ENCODE results near the gene TTC38.

Gene TTC38

DNA sequence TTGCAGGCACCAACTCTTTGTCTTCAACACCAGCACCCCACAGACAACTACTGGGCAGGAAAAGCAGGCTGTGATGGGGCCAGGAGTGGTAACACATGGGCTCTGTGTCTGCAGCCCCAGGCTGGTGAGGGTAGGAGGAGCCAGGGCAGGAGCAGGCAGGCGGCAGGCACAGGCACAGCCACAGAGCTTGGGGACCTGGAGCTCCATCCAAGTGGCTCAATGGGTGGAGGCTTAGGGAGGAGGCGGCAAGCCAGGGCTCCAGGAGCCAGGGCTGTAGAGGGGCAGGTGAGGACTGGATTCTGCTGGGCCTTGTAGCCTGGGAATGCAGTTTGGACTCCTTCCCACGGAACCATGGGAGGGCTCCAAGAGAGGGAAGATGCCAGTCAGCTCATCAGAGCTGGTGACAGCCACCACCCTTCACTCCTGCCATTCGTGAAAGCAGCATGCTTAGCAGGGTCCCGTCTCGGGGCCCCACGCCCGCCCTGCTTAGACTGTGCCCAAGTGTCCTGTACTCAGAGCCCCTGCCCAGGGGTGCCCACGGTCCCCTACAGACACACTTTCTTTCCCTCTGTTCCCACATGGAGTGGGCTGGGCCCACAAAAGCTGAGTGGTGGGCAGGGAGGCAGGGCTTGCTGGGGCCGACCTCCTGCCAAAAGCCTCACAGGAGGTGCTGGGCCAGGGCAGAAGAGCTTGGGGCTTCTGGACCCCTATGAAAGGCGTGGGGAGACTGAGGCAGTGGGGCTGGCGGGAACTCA is 12.4 kb downstream of the TTC38 start:
- no peak for DNase-seq

DNA sequence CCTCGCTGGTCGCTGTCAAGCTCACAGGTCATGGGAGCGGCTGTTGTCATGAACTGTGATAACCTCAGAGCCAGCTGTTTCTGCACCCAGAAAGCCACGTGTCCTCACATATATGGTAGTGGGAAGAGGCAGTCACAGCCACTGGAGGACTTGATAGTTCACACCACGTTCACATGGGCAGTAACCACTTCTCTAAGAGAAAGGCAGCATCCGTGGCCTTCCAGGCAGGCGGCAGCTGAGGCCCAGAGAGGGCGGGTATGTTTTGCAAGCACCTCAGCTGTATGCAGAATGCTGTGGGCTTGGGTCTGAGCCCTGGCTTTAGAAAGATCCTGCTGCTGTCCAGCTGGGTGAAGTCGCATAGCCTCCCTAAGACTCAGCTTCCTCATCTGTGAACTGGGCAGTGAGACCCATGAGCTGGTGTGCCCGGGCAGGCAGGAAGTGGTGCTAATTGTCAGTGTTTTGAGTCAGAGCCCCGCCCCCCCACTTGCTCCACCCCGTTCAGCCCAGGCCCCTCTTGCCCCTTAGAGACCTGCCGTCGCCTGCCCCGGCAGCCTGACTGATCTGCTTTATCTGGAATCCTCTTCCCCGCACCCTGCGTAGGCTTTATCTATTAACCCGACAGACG is 13.3 kb downstream of the TTC38 start:
- no peak for DNase-seq

DNA sequence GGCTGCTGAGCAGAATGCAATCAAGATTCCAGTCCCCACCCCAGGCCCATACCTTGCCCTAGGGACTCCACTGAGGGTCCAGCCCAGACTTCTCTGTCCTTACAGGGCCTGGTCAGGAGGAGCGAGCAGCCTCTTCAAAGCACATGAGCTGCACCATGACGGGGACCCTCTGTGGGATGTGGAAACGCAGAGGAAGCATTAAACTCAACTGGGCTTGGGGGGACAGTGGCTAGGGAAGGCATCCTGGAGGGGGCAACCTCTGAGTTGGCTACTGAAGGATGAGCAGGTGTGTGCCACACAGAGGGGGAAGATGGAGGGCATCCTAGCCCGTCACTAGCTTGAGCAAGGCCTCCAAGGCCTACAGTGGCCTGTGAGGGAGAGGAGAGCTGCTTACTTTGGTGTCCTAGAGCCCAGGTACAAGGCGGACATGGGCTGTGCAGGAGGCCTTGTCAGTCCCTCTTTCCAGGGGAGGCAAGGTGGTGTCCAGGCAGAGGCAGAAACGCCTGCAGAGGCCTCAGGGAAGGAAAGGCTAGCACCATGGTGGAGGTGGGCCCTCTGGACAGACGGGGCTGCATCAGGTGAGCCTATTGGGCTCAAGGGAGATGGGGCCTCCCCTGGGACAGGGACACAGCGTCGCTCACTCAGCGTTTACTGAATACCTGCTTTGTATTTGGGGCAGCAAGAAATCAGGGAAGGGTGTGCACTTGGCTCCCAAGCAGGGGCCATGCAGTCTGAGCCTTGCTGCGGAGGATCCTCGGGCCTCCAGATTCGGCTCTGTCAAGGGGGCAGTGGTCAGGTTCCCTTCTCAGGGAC is 14.3 kb downstream of the TTC38 start:
- DNase-seq = no peak

DNA sequence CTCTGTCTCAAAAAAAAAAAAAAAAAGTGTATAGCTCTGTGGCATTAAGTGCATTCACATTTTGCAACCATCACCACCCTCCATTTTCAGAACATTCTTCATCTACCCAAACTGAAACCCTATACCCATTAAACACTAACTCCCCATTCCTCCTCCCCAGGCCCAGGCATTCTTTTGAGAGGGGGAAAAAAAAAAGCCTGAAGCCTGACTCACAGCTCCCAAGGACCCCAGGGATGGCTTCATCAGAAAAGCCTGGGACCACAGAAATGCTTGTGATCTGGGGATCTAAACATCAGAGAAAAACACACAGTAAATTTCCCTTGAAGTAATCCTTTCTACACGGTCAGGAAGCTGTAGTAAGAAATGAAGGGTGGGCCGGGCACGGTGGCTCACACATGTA is 18.2 kb downstream of the TTC38 start:
- DNase-seq = no peak

DNA sequence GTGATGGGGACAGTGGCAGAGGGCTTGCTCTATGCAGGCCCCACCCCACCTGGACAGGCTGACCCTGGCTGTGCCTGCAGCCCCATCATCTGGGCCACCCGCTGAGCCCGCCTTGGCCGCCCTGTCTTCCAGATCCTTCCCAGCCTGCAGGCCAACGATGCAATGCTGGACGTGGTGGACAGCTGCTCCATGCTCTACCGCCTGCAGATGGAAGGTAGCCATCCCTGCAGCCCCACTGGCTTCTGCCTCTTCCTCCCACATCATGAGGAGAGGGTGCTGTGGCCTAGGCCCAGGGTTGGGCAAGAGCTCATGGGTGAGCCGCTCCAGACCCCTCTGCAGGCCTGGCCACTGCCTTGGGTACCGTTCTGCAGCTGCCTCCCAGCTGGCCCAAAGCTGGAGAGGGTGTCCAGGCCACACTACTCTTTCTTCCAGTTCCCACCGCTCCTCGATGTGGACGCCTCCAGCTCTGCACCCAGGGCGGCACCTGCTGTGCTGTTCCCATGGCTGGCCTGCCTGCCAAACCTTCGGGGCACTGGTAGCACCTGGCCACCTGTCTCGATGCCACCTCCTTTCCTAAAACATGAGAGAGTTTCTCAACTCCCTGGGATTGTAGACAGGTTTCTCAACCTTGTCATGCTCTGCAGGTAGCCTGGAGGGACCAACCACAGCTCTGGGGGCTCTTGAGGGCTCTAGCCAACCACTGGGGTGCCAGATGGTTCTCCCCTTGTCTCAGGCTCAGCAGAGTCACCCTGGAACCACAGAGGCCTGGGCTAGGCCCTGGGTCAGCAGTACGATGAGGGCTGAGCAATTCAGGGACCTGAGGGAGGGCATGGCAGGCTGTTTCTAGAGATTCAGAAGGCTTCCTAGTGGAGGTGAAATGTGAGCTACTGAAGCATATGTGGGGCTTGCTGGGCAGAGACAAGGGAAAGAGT is 19.4 kb downstream of the TTC38 start:
- no peak for DNase-seq

DNA sequence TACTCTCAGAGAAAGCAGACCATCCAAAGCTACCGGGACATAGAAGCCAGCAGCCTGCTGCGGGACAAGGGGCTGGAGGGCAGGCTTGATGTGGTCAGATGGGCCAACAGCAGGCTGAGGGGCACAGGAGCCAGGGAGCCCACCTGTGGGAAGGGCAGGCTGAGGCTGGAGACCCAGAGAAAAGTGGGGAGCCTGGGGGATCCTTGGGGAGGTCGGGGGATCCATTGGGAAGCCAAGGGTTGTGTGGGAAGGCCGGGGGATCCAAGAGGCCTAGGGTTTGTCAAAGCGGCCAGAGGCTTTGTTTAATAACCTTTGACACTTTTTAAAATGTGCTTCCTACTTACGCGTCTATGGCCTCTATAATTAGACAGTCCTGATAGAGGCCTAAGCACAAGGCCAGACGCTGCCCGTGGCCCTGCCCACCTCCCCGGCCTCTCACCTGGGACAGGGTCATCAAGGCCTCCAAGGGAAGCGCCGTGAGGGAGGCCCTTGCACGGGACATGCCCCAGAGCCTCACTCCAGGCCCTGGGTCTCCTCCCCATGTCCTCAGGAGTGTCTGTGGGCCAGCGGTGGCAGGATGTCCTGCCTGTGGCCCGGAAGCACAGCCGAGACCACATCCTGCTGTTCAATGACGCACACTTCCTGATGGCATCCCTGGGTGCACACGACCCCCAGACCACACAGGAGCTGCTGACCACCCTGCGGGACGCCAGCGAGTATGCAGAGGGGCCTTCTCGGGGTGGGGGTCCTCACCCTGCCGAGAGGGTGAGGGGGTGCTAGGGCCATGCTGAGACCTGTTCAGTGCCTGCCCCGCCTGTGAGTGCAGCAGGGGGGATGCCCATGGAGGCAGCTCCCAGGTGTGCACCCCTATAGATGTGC is 20.3 kb downstream of the TTC38 start:
- no peak for DNase-seq

DNA sequence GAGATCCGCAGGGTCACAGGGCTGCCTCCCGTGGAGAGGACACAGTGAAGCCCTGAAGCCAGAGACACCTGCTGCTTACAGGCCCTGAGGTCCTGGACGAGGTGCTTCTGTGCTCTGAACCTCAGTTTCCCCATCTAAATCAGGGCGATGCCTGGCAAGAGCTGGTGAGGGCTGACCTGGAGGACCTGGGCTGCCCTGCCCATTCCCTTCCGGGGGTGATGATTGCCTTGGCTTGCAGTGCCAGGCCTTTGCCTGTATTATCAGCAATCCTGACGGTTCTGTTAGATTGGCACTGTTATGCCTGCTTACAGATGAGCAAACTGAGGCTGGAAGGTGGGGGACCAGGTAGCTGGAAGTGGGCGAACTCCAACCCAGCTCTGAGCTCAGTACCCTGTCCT is 21.0 kb downstream of the TTC38 start:
- DNase-seq = no peak

DNA sequence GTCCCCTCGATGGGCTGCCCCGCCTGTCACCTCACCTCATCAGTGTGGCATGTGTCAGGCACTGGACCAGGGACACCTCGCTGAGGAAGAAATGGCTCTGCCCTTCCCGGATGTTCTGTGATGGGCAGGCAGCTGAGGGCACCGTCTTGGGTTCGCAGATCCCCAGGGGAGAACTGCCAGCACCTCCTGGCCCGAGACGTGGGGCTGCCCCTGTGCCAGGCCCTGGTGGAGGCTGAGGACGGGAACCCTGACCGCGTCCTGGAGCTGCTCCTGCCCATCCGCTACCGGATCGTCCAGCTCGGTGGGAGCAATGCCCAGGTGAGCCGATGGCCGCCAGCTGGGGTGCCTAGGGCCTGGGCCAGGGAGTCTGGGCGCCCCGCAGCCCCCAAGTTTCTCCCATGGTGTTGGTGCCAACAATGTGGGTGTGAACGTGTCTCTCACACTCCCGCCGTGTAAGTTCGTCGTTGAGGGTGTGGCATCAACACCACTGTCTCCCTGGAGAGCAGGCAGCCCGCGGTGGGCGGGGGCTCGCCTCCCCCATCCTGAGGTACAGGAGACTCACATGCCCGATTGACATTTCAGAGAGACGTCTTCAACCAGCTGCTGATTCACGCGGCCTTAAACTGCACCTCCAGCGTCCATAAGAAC is 21.6 kb downstream of the TTC38 start:
- no peak for DNase-seq

DNA sequence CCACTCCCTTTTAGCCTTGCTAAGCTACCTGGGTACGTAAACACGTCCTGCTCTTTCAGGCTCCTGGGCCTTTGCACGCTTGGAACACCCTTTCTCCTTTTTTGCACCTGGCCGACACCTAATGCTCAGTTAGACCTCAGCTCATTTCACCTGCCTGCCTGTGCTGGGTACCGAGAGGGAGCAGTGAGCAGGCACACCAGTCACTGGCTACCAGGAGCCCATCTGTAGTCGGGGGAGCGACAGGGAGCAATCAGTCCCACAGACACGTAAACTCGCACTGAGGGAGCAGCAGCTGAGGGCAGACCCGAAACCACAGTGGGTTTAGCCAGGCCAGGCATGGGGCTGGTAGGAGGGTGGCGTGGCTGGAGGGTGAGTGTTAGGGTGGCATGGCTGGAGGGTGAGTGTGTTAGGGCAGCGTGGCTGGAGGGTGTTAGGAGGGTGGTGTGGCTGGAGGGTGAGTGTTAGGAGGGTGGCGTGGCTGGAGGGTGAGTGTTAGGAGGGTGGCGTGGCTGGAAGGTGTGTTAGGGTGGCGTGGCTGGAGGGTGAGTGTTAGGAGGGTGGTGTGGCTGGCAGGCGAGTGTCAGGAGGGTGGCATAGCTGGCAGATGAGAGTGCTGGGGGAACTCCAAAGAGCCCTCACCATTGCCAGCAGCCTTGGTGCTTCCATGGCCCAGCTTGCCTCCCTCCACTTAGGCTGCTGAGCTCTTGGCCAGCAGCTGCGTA is 22.5 kb downstream of the TTC38 start:
- DNase-seq = no peak

DNA sequence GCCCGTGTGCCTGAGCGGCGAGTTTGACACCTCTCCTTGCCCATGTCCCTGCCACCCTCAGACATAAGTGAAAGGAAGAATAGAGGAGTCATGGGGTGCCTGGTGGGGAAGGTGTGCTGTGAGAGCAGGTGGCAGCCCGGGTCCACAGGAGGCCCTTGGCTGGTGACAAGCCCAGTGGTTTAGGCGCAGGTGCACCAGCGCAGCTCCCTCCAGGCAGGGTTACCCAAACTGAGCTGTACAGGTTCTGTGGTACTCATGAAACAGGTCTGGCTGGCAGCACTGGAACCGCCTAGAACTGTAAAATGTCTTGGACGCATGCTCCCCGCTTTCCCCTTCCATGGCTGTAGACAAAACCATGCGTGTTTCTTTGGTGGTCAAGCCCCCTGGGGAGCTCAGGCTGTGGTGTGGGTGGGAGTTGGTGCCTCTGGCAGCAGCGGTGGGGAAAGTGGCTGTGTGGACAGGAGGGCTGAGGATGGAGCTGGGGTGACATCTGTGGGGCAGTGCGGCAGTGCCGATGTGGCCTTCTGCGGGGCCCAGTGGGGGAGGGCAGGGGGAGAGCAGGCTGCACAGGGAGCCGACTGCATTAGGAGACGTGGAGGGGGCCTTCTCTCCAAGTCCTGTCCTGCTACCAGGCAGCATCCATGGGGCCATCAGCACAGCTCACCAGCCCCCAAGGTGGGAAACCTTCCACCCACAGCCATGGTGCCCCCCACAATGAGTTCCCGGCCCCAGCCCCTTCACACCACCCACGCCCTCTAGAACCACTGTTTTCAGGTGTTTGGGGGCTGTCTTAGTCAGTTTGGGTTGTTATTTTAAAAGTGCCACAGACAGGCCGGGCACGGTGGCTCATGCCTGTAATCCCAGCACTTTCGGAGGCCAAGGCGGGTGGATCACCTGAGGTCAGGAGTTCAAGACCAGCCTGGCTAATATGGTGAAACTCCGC is 23.3 kb downstream of the TTC38 start:
- DNase-seq = no peak

DNA sequence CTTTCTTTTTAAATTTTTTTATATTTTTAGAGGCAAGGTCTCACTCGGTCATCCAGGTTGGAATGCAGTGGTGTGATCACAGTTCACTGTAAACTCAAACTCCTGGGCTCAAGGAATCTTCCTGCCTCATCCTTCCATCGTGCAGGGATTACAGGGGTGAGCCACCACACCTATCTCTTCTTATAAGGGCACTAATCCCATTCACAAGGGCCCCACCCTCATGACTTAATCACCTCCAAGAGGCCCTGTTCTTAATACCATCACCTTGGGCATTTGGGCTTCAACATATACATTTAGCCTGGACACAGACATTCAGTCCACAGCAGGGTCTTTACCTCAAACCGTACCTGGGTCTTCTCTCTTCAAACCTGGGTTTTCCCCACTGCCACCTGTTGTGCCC is 24.4 kb downstream of the TTC38 start:
- no peak for DNase-seq

DNA sequence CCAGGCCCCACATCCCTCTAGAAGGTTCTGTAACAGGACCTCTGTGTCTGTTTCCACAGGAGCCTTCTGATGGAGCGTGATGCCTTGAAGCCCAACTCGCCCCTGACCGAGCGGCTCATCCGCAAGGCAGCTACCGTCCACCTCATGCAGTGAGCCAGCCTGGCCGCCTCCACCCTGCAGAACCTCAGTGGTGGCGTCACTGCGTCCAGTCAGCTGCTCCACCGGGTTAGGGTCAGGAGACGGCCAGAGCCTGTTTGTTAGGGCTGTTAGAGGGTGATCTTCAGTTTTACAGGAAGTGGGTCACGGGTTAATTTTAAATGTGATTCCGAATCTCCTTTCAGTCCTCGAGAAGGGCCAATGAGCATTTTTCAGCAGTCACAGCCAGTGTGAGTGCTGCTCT is 24.9 kb downstream of the TTC38 start:
- DNase-seq = no peak

DNA sequence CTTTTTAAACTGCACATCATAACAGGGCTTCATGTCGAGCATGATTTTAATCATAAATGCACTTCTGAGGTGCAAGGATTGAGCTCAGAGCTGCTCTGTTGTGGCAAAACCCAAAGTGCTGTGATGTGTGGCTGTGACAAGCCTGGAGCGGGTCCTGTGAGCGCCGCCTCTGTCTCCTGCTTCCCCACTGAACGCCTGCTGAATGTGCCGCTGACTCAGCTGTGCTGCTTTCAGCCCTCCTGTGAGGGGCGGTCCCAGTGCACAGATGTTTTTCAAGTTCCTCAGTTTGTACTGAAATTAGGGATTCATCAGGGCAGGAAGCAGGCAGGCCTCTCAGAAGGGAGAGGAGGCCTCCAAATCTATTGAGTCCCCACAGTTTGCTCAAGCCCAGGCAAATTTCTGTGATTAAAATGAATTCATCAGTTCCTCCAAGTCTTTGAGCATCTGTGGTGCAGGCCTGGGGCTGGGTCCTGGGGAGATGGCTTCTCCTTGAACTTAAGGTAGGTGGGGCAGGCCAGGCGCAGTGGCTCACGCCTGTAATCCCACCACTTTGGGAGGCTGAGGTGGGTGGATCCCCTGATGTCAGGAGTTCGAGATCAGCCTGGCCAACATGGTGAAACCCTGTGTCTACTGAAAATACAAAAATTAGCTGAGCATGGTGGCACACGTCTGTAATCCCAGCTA is 25.9 kb downstream of the TTC38 start:
- DNase-seq = peak; percentile 33

DNA sequence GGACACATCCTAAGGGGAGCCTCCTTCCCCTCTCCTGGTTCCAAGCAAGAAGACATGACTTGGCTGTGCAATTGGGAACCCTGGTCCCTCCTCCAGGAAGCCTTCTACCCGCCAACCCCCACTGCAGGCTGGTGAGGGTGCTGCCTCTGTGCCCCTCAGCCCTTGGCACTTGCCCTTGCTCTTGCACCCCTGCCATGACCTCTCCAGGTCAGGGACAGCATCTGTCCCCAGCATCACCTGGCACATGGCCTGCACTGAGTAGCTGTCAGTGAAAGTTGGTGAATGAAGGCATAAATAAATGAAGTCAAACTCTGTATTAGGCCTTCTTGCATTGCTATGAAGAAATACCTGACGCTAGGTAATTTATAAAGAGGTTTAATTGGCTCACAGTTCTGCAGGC is 27.0 kb downstream of the TTC38 start:
- DNase-seq = no peak

DNA sequence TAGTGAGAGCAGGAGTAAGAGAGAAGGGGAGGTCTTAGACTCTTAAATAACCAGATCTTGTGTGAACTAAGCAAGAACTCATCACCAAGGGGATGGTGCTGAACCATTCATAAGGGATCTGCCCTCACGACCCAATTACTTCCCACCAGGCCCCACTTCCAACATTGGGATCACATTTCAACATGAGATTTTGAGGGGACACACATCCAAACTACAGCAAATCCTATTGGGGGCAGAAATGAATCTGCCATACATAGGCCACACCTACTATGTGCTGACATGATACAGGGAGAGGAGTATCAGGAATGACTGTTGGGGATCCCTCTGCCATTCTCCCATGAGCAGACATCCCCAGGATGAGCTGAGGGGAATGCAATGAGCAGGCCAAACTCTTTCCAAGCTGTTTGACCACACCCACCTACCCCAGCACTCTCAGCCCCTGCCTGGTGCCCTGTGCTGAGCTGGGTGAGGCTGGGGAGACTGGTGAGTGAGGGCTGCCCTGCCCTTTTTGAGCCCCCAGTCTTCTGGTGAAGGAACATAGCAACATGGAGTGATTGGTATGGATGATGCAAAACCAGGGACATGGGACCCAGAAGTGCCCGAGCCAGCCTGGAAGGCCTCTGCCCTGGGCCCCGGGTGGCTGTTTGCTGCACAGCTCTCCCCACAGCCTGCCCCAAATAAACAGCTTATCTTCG is 27.6 kb downstream of the TTC38 start:
- no peak for DNase-seq

DNA sequence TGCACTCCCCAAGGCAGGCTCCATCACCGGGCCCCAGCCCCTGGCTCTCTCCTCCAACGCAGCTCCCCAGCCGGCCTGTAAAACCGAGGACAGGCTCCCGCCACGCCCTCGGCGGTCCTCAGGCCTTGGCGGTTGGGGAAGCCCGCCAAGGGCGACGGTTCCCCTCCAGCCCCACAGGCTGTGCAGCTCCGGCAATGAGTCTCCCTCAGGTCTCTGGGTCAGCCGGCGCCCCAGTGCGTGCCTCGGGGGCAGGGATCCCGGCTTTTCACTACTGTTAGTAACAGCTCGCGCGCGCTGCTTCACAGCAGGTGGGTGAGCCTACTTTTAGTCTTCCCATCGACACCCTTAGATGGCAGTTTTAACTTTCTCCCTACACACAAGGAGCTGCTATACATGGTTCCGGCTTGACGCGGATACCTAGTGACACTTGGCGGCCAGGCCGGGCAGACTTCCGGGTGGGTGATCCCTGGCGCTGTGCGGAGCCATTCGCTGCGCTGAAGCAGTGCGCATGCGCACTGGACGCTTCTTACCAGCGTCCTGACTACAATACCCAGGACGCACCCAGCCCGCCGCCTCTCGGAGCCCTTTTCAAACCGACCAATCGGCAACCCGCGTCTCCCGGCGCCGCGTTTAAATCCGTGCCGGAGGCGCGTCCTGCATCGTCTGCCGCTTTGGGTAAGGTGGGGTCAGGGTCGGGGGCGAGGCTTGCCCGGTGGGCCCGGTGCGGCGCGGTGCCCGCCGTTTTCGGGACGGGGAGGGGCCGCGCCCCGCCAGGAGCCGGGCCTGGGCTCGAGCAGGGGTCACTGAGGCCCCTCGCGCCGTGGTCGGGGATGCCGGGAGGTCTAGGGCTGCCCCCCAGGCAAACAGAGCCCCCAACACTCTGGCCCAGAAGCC is 28.7 kb downstream of the TTC38 start, which contains the start of gene GTSE1:
GTSE1 (plus strand) TSS at position 614 of the 894 bp plus-strand sequence. CDS start 531 bp downstream, outside the sequence.
- peak; percentile 98 for DNase-seq

All from NCI-H1694 treated with DMSO at 0.1 percent for 48 hours (cell line).